ENCODE measurements around the gene RBM44.

- TF ChIP-seq GATA2 (IDR thresholded peaks at IDR 0.05; ENCODE audit: low read depth, low read length) (no peak), GATA3 (IDR thresholded peaks at IDR 0.05; ENCODE audit: low read depth, low read length) (no peak)
Observed at GRCh38 chr2:237827421-237827987, 28.9 kb downstream of the RBM44 start.

Measured in SH-SY5Y (cell line).